ENCODE results near the gene DBH.

The DBH gene

GRCh38 chr9:133604856-133605255, 31.3 kb upstream of the DBH start:
- DNase-seq (ENCODE audit: low read depth) = no peak
- no peak overlapping the region for H3K4me3 ChIP-seq (ENCODE audit: low read length)
- TF ChIP-seq, protein P1, sequence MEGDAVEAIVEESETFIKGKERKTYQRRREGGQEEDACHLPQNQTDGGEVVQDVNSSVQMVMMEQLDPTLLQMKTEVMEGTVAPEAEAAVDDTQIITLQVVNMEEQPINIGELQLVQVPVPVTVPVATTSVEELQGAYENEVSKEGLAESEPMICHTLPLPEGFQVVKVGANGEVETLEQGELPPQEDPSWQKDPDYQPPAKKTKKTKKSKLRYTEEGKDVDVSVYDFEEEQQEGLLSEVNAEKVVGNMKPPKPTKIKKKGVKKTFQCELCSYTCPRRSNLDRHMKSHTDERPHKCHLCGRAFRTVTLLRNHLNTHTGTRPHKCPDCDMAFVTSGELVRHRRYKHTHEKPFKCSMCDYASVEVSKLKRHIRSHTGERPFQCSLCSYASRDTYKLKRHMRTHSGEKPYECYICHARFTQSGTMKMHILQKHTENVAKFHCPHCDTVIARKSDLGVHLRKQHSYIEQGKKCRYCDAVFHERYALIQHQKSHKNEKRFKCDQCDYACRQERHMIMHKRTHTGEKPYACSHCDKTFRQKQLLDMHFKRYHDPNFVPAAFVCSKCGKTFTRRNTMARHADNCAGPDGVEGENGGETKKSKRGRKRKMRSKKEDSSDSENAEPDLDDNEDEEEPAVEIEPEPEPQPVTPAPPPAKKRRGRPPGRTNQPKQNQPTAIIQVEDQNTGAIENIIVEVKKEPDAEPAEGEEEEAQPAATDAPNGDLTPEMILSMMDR (conservative IDR thresholded peaks at IDR 0.05; ENCODE audit: low read length) = no peak

DNA sequence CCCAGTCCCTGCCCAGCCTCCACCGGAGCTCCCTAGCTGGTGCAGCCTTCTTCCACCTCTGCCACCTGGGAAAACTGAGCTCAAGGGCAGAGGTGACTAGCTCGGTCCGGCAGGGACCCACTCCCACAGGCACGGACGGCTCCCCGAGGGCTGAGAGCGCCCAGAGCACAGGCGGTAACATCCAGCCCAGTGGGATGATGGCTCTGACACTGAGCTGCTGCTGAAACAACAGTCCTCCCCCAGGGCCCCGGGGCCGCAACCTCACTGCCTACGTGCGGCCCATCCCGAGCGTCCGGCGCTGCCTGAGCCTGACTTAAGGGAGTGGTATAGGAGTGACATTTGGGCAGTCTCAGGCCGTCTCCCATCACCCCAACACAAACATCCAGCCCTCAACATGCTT, 30.7 kb upstream of the DBH start:
- TF ChIP-seq, protein P1 (conservative IDR thresholded peaks at IDR 0.05; ENCODE audit: low read length) = no peak
- H3K4me3 ChIP-seq (ENCODE audit: low read length) = no peak overlapping the region
- no peak for DNase-seq (ENCODE audit: low read depth)

DNA sequence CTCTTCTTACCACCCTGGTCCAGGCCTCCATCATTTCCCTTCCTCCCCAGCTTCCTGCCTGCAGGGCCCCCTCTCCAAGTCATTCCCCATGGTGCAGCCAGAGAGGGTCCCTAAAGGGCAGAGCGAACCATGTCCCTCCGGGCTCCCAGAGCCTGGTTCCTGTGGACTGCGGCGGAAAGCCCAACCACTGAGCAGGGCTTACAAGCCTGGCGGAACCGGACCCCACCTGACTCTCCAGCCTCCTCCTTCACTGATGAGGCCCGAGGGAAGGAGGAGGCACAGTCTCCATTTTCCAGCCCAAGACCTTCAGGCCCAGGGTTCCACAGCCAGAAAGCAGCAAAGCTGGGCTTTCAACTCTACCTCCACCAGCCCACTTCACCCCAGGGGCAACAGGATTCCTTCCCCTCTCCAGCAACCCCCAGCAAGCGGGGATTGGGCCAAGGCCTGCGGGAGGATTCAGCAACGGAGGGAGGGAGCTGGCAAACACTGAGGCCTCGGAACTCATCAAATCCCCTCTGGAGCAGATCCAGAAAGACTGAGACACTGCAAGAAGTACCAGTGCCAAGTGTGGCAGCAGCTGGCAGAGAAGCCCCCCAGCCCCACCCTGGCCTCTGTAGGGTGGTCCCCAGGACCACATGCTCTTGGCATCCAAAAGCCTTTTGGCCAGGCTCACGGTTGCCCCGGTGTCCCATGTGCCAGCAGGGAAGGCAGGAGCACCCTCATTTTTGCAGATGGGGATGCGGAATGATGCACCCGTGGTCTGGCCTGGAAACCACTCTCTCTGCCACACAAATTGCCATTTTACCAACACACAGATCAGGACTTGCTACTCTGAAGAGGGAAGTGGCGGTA, 30.1 kb upstream of the DBH start:
- TF ChIP-seq, protein P1 (conservative IDR thresholded peaks at IDR 0.05; ENCODE audit: low read length) = no peak
- no peak for DNase-seq (ENCODE audit: low read depth)
- H3K4me3 ChIP-seq (ENCODE audit: low read length) = no peak overlapping the region

DNA sequence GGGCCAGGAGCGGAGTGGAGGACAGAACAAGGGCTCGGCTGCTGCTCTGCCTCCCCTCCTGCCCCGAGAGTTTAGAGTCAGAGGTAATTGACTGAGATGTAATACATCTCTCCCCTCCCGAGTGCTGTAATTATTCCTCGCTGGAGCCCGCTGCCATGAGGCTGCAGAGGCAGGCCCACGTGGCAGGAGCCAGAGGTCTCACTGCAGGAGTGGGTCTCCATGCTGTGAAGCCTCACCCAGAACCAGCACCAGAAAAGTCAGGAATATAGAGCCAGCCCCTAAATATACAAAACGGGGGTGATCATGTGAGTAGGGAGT, 29.5 kb upstream of the DBH start:
- TF ChIP-seq, protein P1 (conservative IDR thresholded peaks at IDR 0.05; ENCODE audit: low read length) = no peak
- no peak for DNase-seq (ENCODE audit: low read depth)
- no peak overlapping the region for H3K4me3 ChIP-seq (ENCODE audit: low read length)

DNA sequence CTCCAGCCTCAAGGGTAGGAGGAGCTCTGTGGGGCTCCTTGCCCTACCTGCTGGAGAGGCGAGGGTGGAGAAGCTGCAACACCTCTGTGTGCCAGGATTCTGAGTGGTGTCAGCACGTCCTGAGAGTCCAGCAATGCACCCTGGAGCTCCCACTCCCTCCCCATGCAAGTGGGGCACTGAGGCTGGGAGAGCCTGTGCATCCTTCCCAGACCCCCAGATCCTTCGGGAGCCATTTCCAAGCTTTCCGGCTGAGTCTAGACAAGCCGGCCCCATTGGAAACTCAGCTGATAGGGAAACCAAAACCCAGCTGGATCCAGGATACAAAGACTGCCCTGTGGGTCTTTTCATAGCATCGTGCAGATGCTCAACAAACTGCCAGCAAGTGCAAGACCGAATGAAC, 28.8 kb upstream of the DBH start:
- no peak for DNase-seq (ENCODE audit: low read depth)
- H3K4me3 ChIP-seq (ENCODE audit: low read length) = no peak overlapping the region
- TF ChIP-seq, protein P1 (conservative IDR thresholded peaks at IDR 0.05; ENCODE audit: low read length) = no peak

DNA sequence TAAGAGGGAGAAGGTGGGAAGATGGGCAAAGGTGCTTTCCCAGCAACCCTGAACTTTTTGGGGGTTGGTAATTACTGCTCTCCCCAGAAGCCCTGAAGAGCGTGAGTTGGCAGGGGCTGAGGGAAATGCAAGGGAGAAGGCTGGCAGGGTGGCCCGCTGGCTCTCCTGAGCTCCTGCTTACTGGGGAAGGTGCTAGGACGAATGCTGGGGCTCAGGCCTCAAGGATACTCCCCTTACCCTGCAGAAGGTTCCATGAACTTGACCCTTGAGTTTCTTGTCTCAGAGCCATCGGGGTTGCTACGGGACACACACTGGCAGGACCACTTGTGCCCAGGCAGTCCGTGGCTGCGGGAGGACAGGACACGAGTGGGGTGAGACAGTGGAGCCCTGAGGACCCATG, 28.2 kb upstream of the DBH start:
- H3K4me3 ChIP-seq (ENCODE audit: low read length) = no peak overlapping the region
- TF ChIP-seq, protein P1 (conservative IDR thresholded peaks at IDR 0.05; ENCODE audit: low read length) = no peak
- DNase-seq (ENCODE audit: low read depth) = no peak

GRCh38 chr9:133608382-133608781, 27.8 kb upstream of the DBH start:
- no peak overlapping the region for H3K4me3 ChIP-seq (ENCODE audit: low read length)
- DNase-seq (ENCODE audit: low read depth) = no peak
- TF ChIP-seq, protein P1 (conservative IDR thresholded peaks at IDR 0.05; ENCODE audit: low read length) = no peak
